NB4 (cell line): Measurements from ENCODE around the gene SOX8.

ENCODE experiments used
- DNase-seq: peaks from one replicate; pipeline ENCODE4 v3.0.0; 2010; ENCODE audit warnings: low read depth
- H3K4me3 ChIP-seq: one replicate; pipeline ENCODE4 v1.5.1; 2011; ENCODE audit warnings: mild to moderate bottlenecking, low read depth, low read length, moderate library complexity
- MYC ChIP-seq: IDR thresholded peaks from 2 replicates; pipeline ENCODE4 v1.6.1; 2011; ENCODE audit warnings: low read depth, low read length
- POLR2A ChIP-seq: IDR thresholded peaks from 2 replicates; pipeline ENCODE4 v1.6.1; 2011; ENCODE audit warnings: mild to moderate bottlenecking; ENCODE audit not compliant: insufficient read length; ENCODE audit errors: extremely low read depth
- TF ChIP-seq, protein P1 (sequence below): IDR thresholded peaks from 2 replicates; pipeline ENCODE4 v1.6.1; 2011; ENCODE audit warnings: low read depth, low read length
- TF ChIP-seq, protein P2 (sequence below): IDR thresholded peaks from one replicate; pipeline ENCODE4 v1.5.1; 2012; ENCODE audit warnings: low read depth, low read length

The SOX8 gene

DNA sequence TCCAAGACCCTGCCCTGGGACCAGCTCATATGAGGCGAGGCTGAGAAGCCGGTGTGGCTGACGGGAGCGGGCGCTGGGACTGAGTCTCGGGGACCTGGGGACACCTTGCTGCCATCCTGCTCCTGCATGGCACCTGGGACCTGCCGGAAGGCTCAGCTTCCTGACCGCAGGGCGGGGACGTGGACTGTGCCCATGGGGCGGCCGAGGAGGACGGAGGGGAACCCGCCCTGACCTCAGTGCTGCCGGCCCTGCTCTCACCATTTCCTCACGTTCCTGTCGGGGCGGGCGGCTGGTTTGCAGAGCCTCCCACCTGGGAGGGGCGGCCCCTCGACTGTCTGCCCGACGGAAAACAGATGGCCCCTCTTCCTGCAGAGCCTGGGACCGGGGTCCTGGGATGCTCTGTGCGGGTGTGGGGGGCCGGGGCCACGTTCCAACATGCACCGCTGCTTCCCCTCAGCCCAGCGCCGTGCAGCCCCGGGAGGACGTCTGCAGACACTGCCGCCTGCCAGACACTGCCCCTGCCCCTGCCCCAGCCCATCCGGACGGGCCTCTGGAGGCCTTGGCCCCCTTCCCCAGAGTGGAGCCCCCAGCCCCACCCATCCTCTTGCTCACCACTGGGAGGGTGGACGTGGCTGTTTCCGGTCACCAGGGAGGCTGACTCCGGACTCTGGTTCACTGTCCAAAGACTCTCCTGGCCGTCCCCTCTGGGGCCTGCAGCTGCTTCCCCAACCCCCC is 47.1 kb downstream of the SOX8 start:
- H3K4me3 ChIP-seq = no peak overlapping the region
- no peak for TF ChIP-seq MYC
- TF ChIP-seq POLR2A = no peak
- TF ChIP-seq, protein P1, sequence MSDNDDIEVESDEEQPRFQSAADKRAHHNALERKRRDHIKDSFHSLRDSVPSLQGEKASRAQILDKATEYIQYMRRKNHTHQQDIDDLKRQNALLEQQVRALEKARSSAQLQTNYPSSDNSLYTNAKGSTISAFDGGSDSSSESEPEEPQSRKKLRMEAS = no peak
- TF ChIP-seq, protein P2, sequence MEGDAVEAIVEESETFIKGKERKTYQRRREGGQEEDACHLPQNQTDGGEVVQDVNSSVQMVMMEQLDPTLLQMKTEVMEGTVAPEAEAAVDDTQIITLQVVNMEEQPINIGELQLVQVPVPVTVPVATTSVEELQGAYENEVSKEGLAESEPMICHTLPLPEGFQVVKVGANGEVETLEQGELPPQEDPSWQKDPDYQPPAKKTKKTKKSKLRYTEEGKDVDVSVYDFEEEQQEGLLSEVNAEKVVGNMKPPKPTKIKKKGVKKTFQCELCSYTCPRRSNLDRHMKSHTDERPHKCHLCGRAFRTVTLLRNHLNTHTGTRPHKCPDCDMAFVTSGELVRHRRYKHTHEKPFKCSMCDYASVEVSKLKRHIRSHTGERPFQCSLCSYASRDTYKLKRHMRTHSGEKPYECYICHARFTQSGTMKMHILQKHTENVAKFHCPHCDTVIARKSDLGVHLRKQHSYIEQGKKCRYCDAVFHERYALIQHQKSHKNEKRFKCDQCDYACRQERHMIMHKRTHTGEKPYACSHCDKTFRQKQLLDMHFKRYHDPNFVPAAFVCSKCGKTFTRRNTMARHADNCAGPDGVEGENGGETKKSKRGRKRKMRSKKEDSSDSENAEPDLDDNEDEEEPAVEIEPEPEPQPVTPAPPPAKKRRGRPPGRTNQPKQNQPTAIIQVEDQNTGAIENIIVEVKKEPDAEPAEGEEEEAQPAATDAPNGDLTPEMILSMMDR = no peak
- DNase-seq = no peak

DNA sequence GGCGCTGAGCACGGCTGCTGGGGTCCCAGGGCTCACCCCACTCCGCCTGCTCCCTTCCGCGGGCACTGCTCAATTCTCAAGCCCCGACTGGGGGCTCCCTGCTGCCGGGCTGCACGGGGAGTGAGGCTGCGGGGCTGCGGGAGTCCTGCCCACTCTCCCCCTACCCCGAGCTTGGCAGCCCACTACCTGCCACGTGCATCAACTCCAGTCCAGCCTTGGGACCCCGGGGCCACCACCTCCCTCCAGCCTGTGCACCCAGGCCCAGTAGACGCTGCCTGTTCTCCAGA is 47.6 kb downstream of the SOX8 start:
- no peak overlapping the region for H3K4me3 ChIP-seq
- DNase-seq = no peak
- no peak for TF ChIP-seq POLR2A
- TF ChIP-seq, protein P1 = no peak
- TF ChIP-seq MYC = no peak
- TF ChIP-seq, protein P2 = no peak

DNA sequence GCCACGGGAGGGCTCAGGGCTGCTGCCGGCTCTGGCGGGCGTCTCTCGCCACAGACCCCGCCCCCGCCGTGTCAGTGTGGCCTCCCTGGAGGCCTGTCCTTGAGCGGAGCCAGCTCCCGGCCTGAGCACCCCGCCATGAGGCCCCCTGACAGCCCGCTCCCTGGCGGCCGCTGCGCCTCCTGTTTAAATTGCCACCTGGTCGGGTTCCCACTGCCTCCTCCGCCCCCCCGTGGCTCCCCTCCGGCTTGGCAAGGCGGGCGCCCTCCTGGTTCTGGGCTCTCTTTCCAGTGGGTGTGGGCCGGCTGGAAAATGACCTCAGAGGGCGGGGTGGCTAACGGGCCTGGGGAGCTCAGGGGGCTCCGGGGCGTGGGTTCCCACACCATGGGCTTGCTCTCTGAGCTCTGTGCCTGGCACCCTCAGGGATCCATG is 48.9 kb downstream of the SOX8 start:
- TF ChIP-seq, protein P2 = no peak
- TF ChIP-seq MYC = no peak
- no peak for TF ChIP-seq POLR2A
- TF ChIP-seq, protein P1 = no peak
- no peak overlapping the region for H3K4me3 ChIP-seq
- no peak for DNase-seq

DNA sequence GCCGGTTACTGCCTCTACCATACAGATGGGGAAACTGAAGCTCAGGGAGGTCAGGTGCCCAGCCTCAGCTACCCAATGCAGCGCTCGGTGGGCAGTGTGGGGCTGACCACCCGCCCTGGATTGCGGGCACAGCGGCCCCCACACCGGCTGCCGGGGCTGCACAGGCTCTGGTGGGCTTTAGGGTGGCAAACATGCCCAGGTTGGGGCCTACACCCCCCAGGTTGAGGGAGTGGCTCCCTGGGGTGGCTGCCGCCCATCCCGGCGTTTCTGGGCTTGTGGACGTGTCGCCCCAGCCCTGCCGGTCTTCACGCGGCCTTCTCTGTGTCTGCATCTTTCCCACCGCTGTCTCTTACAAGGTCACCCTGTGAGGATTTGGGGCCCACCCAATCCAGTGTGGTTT is 50.1 kb downstream of the SOX8 start:
- TF ChIP-seq, protein P1 = no peak
- TF ChIP-seq MYC (no peak), POLR2A (no peak)
- TF ChIP-seq, protein P2 = no peak
- H3K4me3 ChIP-seq = no peak overlapping the region
- DNase-seq = no peak

DNA sequence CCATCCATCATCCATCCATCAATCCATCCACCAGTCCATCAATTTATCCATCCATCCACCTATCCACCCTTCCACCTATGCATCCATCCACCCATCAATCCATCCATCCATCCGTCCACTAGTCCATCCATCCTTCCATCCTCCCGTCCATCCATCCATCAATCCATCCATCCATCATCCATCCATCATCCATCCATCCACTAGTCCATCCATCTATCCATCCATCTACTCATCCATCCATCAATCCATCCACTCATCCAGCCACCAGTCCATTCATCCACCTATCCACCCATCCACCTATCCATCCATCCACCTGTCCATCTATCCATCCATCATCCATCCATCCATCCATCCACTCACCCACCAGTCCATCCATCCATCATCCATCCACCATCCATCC is 51.0 kb downstream of the SOX8 start:
- TF ChIP-seq, protein P1 = no peak
- TF ChIP-seq MYC = no peak
- TF ChIP-seq POLR2A = no peak
- TF ChIP-seq, protein P2 = no peak
- no peak overlapping the region for H3K4me3 ChIP-seq
- no peak for DNase-seq
